Stomach (tissue), 4 donors: ENCODE results near the gene XCL1.

Experiments
- POLR2A ChIP-seq, 4 donors: fragments of 450-650 bp; IDR thresholded peaks; one replicate each; pipeline ENCODE4 v1.6.1; 2016; ENCODE audit warnings: antibody characterized with exemption in 4 of 4, control low read depth in 2 of 4, mild to moderate bottlenecking in 1 of 4, moderate library complexity in 1 of 4
- TF ChIP-seq, protein P1 (sequence below), 7 experiments: fragments of 450-650 bp in 4 of 7; fragments of 200-600 bp in 3 of 7; sonication (generic) in 3 of 7; IDR thresholded peaks; one replicate each; pipeline ENCODE4 v1.5.1; 2016 to 2019; ENCODE audit warnings: antibody characterized with exemption in 7 of 7, control low read depth in 2 of 7, mild to moderate bottlenecking in 1 of 7

DNA sequence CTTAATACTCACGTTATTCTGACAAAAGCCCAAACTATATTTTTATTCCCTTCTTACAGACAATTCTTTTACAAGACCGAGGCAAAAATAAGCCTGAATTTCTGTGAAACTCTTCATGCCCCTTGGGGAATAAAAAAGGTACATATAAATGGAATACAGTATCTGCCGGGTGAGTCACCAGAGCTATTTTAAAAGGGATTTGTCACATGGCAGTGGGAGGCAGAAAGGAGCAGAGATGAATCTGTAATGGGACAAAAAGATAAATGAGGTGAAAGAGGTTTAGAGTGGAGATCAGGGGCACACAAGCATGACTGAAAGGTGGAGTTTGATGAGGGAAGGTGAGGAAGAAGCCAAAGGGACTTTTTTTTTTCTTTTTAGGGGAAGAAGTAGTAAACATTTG is 8.8 kb downstream of the XCL1 start:
- TF ChIP-seq, protein P1, sequence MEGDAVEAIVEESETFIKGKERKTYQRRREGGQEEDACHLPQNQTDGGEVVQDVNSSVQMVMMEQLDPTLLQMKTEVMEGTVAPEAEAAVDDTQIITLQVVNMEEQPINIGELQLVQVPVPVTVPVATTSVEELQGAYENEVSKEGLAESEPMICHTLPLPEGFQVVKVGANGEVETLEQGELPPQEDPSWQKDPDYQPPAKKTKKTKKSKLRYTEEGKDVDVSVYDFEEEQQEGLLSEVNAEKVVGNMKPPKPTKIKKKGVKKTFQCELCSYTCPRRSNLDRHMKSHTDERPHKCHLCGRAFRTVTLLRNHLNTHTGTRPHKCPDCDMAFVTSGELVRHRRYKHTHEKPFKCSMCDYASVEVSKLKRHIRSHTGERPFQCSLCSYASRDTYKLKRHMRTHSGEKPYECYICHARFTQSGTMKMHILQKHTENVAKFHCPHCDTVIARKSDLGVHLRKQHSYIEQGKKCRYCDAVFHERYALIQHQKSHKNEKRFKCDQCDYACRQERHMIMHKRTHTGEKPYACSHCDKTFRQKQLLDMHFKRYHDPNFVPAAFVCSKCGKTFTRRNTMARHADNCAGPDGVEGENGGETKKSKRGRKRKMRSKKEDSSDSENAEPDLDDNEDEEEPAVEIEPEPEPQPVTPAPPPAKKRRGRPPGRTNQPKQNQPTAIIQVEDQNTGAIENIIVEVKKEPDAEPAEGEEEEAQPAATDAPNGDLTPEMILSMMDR (IDR thresholded peaks at IDR 0.05): no peak
- no peak for TF ChIP-seq POLR2A (IDR thresholded peaks at IDR 0.05)
